GM12878 (cell line): ENCODE data around the gene PODXL2. TPM values are rescaled to one million over a fixed set of nuclear protein-coding genes. Genes with fewer than 3 reads are reported as not detected.

Experiments
- ATAC-seq: fragments of 200-7000 bp; cut with Tn5 transposase; 3 replicates; pipeline ENCODE4 v1.9.1; 2020; ENCODE audit warnings: mild to moderate bottlenecking, moderate library complexity
- BruUV-seq: library from RNA; stranded (reverse); fragments of 400-500 nt; replicated peaks from 2 replicates; lab custom pipeline; 2021; lab: Mats Ljungman, UMichigan
- CTCF ChIA-PET: fragments of 300-600 bp; sonication (Branson Sonifier 250); formaldehyde crosslinking; extraction: SDS; loops from one replicate; lab custom pipeline; 2021; ENCODE audit warnings: inconsistent platforms; lab: Yijun Ruan, JAX
- POLR2A ChIA-PET: fragments of 350-600 bp; formaldehyde crosslinking; extraction: SDS; loops from one replicate; lab custom pipeline; 2021; ENCODE audit warnings: inconsistent platforms; lab: Charles Lee
- RAD21 ChIA-PET: fragments of 300-600 bp; sonication (Branson Sonifier 250); formaldehyde crosslinking; loops from one replicate; lab custom pipeline; 2023; ENCODE audit warnings: antibody characterized with exemption; ENCODE audit not compliant: unreplicated experiment; lab: Charles Lee
- SMC1A ChIA-PET: fragments of 300-600 bp; sonication (Branson Sonifier 250); formaldehyde crosslinking; loops from one replicate; lab custom pipeline; 2023; ENCODE audit not compliant: unreplicated experiment, uncharacterized antibody; lab: Charles Lee
- DNase-seq: peaks from one replicate; pipeline ENCODE4 v3.0.0-alpha.2; 2011; ENCODE audit warnings: low read depth, low spot score
- FAIRE-seq: peaks from 3 replicates; lab custom pipeline; 2011; peaks lifted over from hg19 to GRCh38; lab: Jason Lieb, UNC
- H2AFZ ChIP-seq: 2 replicates; pipeline ENCODE4 v1.6.0; 2011; ENCODE audit warnings: low read depth, low read length, control low read depth; ENCODE audit not compliant: control insufficient read depth
- H3K27ac ChIP-seq: 2 replicates; pipeline ENCODE4 v1.5.1; 2011; ENCODE audit warnings: control low read depth; ENCODE audit not compliant: control insufficient read depth, insufficient read depth
- H3K27me3 ChIP-seq, 2 experiments: replicated peaks in 1 of 2; 2 replicates each; pipeline versions ENCODE4 v1.6.0 to v1.6.1; 2011; ENCODE audit warnings: low read length in 1 of 2; ENCODE audit not compliant: control insufficient read depth in 2 of 2, insufficient read depth in 2 of 2
- H3K36me3 ChIP-seq, 2 experiments: 2 replicates each; pipeline ENCODE4 v1.5.1; 2011; ENCODE audit warnings: low read length in 1 of 2; ENCODE audit not compliant: control insufficient read depth in 2 of 2, insufficient read depth in 2 of 2
- H3K4me1 ChIP-seq: 2 replicates; pipeline ENCODE4 v1.6.1; 2011; ENCODE audit warnings: mild to moderate bottlenecking, low read length, moderate library complexity, mixed read lengths; ENCODE audit not compliant: control insufficient read depth, insufficient read depth
- H3K4me2 ChIP-seq: 2 replicates; pipeline ENCODE4 v1.6.0; 2011; ENCODE audit warnings: control low read depth; ENCODE audit not compliant: control insufficient read depth, insufficient read depth
- H3K4me3 ChIP-seq: fragments of 200-600 bp; sonication (generic); 2 replicates; pipeline ENCODE4 v1.5.1; 2016
- H3K79me2 ChIP-seq: 2 replicates; pipeline ENCODE4 v1.6.0; 2011; ENCODE audit warnings: low read length; ENCODE audit not compliant: control insufficient read depth, insufficient read depth
- H3K9ac ChIP-seq: 2 replicates; pipeline ENCODE4 v1.8.0; 2011; ENCODE audit warnings: low read length, control low read depth, mixed read lengths; ENCODE audit not compliant: control insufficient read depth, insufficient read depth
- H3K9me3 ChIP-seq: replicated peaks from 3 replicates; pipeline ENCODE4 v1.5.1; 2011; ENCODE audit warnings: mild to moderate bottlenecking, low read length; ENCODE audit not compliant: control insufficient read depth, insufficient read depth
- H4K20me1 ChIP-seq: 2 replicates; pipeline ENCODE4 v1.6.0; 2011; ENCODE audit not compliant: control insufficient read depth, insufficient read depth
- CREB1 ChIP-seq: IDR thresholded peaks from 2 replicates; pipeline ENCODE4 v1.6.1; 2012; ENCODE audit warnings: low read depth, mild to moderate bottlenecking, inconsistent platforms
- E2F8 ChIP-seq: fragments of 450-650 bp; IDR thresholded peaks from 2 replicates; pipeline ENCODE4 v1.6.1; 2018; ENCODE audit warnings: mild to moderate bottlenecking, low read depth, moderate library complexity; ENCODE audit not compliant: partially characterized antibody
- POLR2AphosphoS5 ChIP-seq: IDR thresholded peaks from 2 replicates; pipeline ENCODE4 v1.6.1; 2011; ENCODE audit warnings: mild to moderate bottlenecking, low read length, inconsistent platforms
- RCOR1 ChIP-seq: conservative IDR thresholded peaks from 2 replicates; pipeline ENCODE4 v1.6.1; 2012; ENCODE audit warnings: low read depth, low read length, improper control_type of control experiment
- SMC3 ChIP-seq: IDR thresholded peaks from 2 replicates; pipeline ENCODE4 v1.6.1; 2011; ENCODE audit warnings: low read length, improper control_type of control experiment, borderline replicate concordance
- WGBS: methylation state at CpG from one replicate; pipeline ENCODE4 v1.1.6; 2016; ENCODE audit warnings: low lambda C conversion rate; ENCODE audit not compliant: insufficient replicate concordance, insufficient coverage; ENCODE audit errors: missing lambda C conversion rate; 5-methylcytosine and 5-hydroxymethylcytosine counted together
- in situ Hi-C: fragments of 300-500 bp; cut with MboI; formaldehyde crosslinking; loops from 9 replicates; pipeline ENCODE4 v1.14.3; 2018; ENCODE audit warnings: mixed read lengths
- intact Hi-C: fragments of 100-400 bp; cut with micrococcal nuclease; formaldehyde crosslinking; loops from one replicate; pipeline ENCODE4 v1.14.2; 2022; ENCODE audit not compliant: unreplicated experiment
- polyA plus RNA-seq, 11 experiments: library from polyadenylated mRNA; depleted of rRNA in 4 of 11; unstranded in 6 of 11; stranded (reverse) in 5 of 11; fragments of >200 nt; fragmentation: Nextera tagmentation in 4 of 11; fragmentation: Illumina TruSeq in 1 of 11; extraction: Ambion mirVana in 4 of 11; extraction: Trizol in 1 of 11; gene quantifications; 1 replicate in 1 of 11; 2 replicates in 10 of 11; pipeline versions ENCODE4 v1.2.1 to v1.2.3, GENCODE V29; 2011 to 2016; ENCODE audit warnings: inconsistent platforms in 2 of 11, missing spikeins in 2 of 11, low read depth in 1 of 11
- total RNA-seq, 4 experiments: library from RNA; depleted of rRNA in 3 of 4; stranded (reverse); fragments of >200 nt in 3 of 4; fragmentation: Illumina TruSeq in 1 of 4; extraction: Trizol in 1 of 4; gene quantifications; 2 replicates each; pipeline versions ENCODE4 v1.2.1 to v1.2.3, GENCODE V29; 2013 to 2021
- TF ChIP-seq, protein P1 (sequence below): fragments of 450-650 bp; IDR thresholded peaks from 2 replicates; pipeline ENCODE4 v1.6.1; 2017; ENCODE audit warnings: low read depth, mild to moderate bottlenecking, moderate library complexity
- TF ChIP-seq, protein P2 (sequence below): fragments of 450-650 bp; IDR thresholded peaks from 2 replicates; pipeline ENCODE4 v1.6.1; 2017; ENCODE audit warnings: antibody characterized with exemption, mild to moderate bottlenecking, moderate library complexity

The PODXL2 gene
- total and polyA plus RNA-seq, 10 of the 15 experiments (the other 5 are each of a cell fraction or from before 2014, with no cell fraction given), result 0.03 to 24.4 (median 13.6) TPM; not detected in 2

- in situ Hi-C loops (no loop called here), intact Hi-C loops (no loop called here)
- DNase-seq (no peak), FAIRE-seq (no peak), ATAC-seq (no peak)
- no peak overlapping the region for H3K9ac ChIP-seq
- TF ChIP-seq POLR2AphosphoS5 (0 out of 2 replicates have a peak, but pooled peaks have one; percentile 4), RCOR1 (no peak)
- no peak overlapping the region for H2AFZ ChIP-seq
- POLR2A ChIA-PET, result no interaction called here
- CTCF ChIA-PET, result no interaction called here
- H3K4me2 ChIP-seq, result no peak overlapping the region
- SMC1A ChIA-PET, result no interaction called here
- H4K20me1 ChIP-seq, result 0 out of 2 replicates have a peak, but pooled peaks cover 3% of the 10 kb centered on the region
- no TSS peak for BruUV-seq
- H3K27me3 ChIP-seq, result no peaks in the 10 kb centered on the region
- H3K9me3 ChIP-seq, result no peaks in the 10 kb centered on the region
- H3K36me3 ChIP-seq, result peaks cover 54 to 69% of the 10 kb centered on the region in 2 experiments
- no peaks in the 10 kb centered on the region; the same call in 1 of the 2 replicates for H3K4me1 ChIP-seq
- H3K4me3 ChIP-seq, result no peak overlapping the region
- peaks cover 2% of the 10 kb centered on the region for H3K79me2 ChIP-seq
- RAD21 ChIA-PET, result no interaction called here
- no peak overlapping the region for H3K27ac ChIP-seq
Observed at GRCh38 chr3:127613406-127613805, 15.6 kb upstream of the PODXL2 start.

- Histone ChIP-seq H3K4me2 (no peak overlapping the region), H3K36me3 (peaks cover 53 to 62% of the 10 kb centered on the region in 2 experiments), H3K79me2 (no peaks in the 10 kb centered on the region), H3K27me3 (no peaks in the 10 kb centered on the region), H2AFZ (no peak overlapping the region), H3K4me3 (no peak overlapping the region), H3K4me1 (no peaks in the 10 kb centered on the region), H4K20me1 (0 out of 2 replicates have a peak, but pooled peaks cover 2% of the 10 kb centered on the region), H3K9ac (no peak overlapping the region), H3K9me3 (no peaks in the 10 kb centered on the region), H3K27ac (no peak overlapping the region)
- 70% methylated on average over 4 of the region's 4 CpGs for WGBS
- ChIA-PET SMC1A (no interaction called here), POLR2A (no interaction called here), CTCF (interaction anchor here (1.6 kb wide), 1 partner anchor 40 kb away, joined by 4 read pairs; no protein-coding TSS in a partner anchor), RAD21 (no interaction called here)
- TF ChIP-seq E2F8 (no peak), CREB1 (no peak), SMC3 (no peak), POLR2AphosphoS5 (no peak)
- TF ChIP-seq, protein P1, sequence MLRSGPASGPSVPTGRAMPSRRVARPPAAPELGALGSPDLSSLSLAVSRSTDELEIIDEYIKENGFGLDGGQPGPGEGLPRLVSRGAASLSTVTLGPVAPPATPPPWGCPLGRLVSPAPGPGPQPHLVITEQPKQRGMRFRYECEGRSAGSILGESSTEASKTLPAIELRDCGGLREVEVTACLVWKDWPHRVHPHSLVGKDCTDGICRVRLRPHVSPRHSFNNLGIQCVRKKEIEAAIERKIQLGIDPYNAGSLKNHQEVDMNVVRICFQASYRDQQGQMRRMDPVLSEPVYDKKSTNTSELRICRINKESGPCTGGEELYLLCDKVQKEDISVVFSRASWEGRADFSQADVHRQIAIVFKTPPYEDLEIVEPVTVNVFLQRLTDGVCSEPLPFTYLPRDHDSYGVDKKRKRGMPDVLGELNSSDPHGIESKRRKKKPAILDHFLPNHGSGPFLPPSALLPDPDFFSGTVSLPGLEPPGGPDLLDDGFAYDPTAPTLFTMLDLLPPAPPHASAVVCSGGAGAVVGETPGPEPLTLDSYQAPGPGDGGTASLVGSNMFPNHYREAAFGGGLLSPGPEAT, result no peak
- TF ChIP-seq, protein P2, sequence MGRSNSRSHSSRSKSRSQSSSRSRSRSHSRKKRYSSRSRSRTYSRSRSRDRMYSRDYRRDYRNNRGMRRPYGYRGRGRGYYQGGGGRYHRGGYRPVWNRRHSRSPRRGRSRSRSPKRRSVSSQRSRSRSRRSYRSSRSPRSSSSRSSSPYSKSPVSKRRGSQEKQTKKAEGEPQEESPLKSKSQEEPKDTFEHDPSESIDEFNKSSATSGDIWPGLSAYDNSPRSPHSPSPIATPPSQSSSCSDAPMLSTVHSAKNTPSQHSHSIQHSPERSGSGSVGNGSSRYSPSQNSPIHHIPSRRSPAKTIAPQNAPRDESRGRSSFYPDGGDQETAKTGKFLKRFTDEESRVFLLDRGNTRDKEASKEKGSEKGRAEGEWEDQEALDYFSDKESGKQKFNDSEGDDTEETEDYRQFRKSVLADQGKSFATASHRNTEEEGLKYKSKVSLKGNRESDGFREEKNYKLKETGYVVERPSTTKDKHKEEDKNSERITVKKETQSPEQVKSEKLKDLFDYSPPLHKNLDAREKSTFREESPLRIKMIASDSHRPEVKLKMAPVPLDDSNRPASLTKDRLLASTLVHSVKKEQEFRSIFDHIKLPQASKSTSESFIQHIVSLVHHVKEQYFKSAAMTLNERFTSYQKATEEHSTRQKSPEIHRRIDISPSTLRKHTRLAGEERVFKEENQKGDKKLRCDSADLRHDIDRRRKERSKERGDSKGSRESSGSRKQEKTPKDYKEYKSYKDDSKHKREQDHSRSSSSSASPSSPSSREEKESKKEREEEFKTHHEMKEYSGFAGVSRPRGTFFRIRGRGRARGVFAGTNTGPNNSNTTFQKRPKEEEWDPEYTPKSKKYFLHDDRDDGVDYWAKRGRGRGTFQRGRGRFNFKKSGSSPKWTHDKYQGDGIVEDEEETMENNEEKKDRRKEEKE, result no peak
- FAIRE-seq (no peak), ATAC-seq (no peak), DNase-seq (no peak)
- in situ Hi-C loops, result no loop called here
- intact Hi-C loops, result no loop called here
- no TSS peak for BruUV-seq
Observed at GRCh38 chr3:127614928-127615589, 13.9 kb upstream of the PODXL2 start.
